SU-DHL-6 (cell line): ENCODE measurements around the gene HMGB2.

Experiments used
- EZH2phosphoT487 ChIP-seq: fragments of 200-600 bp; sonication (generic), shearing (Covaris generic); conservative IDR thresholded peaks from 2 replicates; pipeline ENCODE4 v1.6.1; 2018; ENCODE audit warnings: mild to moderate bottlenecking, antibody characterized with exemption, low read length, moderate library complexity, mixed read lengths
- TF ChIP-seq, protein P1 (sequence below): fragments of 200-600 bp; sonication (generic); IDR thresholded peaks from one replicate; pipeline ENCODE4 v1.5.1; 2017; ENCODE audit warnings: antibody characterized with exemption, mild to moderate bottlenecking, low read length, moderate library complexity; ENCODE audit not compliant: insufficient read depth, poor library complexity, severe bottlenecking

DNA sequence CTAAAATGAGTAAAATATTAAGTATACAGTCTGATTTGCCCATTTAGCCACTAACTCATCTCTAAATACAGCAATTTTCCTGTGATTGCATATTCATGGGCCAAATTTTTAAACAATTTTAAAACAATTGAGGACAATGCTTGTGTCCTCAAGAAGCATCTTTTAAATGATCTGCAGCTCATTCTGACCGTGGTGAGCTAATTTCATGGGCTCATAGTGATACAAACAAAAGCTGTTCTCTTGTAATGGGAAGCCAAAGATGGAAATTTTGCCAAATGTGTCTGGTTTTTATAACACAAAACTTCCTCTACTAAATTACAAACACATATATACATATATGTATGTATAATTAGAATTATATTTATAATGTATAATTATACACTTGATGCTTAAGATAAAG is 39.7 kb downstream of the HMGB2 start:
- TF ChIP-seq, protein P1, sequence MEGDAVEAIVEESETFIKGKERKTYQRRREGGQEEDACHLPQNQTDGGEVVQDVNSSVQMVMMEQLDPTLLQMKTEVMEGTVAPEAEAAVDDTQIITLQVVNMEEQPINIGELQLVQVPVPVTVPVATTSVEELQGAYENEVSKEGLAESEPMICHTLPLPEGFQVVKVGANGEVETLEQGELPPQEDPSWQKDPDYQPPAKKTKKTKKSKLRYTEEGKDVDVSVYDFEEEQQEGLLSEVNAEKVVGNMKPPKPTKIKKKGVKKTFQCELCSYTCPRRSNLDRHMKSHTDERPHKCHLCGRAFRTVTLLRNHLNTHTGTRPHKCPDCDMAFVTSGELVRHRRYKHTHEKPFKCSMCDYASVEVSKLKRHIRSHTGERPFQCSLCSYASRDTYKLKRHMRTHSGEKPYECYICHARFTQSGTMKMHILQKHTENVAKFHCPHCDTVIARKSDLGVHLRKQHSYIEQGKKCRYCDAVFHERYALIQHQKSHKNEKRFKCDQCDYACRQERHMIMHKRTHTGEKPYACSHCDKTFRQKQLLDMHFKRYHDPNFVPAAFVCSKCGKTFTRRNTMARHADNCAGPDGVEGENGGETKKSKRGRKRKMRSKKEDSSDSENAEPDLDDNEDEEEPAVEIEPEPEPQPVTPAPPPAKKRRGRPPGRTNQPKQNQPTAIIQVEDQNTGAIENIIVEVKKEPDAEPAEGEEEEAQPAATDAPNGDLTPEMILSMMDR = no peak
- no peak for TF ChIP-seq EZH2phosphoT487
